ENCODE results near the gene SH3RF3.

SH3RF3 gene

DNA sequence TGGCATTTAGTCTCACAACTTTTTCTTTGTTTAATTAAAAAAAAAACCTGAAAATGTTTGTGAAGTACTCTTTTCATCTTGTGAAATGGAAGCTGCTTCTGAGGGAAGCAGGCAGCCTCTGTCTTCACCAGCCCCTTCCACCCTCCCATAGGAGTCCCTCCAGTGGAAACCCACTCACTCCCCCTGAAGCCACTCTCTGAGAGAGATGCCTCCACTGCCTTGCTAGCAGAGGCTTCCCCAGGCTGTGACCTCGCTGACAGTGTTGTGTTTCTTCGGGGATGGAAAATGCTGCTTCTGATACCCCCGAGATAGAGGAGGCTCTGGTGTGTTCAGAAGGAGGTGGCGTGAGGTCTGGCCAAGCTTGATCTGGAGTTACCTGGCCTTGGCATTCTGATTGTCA, 59.9 kb downstream of the SH3RF3 start:
- DNase-seq (ENCODE audit: extremely low read depth, low read depth) = no peak
- TF ChIP-seq, protein P1, sequence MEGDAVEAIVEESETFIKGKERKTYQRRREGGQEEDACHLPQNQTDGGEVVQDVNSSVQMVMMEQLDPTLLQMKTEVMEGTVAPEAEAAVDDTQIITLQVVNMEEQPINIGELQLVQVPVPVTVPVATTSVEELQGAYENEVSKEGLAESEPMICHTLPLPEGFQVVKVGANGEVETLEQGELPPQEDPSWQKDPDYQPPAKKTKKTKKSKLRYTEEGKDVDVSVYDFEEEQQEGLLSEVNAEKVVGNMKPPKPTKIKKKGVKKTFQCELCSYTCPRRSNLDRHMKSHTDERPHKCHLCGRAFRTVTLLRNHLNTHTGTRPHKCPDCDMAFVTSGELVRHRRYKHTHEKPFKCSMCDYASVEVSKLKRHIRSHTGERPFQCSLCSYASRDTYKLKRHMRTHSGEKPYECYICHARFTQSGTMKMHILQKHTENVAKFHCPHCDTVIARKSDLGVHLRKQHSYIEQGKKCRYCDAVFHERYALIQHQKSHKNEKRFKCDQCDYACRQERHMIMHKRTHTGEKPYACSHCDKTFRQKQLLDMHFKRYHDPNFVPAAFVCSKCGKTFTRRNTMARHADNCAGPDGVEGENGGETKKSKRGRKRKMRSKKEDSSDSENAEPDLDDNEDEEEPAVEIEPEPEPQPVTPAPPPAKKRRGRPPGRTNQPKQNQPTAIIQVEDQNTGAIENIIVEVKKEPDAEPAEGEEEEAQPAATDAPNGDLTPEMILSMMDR (IDR thresholded peaks at IDR 0.05; ENCODE audit: low read depth, low read length) = no peak

DNA sequence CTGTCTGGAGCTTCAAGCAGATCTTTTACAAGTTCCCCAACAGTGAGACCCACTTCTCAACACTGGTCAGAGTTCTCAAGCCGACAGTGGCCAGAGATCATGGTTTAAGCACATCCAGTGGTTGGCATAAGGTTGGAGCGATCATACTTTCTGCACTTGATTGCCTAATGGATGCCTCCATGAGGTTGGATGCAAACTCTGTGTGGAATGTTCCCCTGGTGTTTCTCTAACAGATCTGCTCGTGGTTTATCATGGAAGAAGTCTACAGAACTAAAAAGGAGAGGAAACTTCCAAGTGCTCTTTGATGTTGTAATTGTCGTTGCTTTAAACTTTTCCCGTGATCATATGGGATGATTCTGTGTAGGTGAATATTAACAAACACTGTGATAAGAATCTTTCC, 60.7 kb downstream of the SH3RF3 start:
- no peak for DNase-seq (ENCODE audit: extremely low read depth, low read depth)
- TF ChIP-seq, protein P1 (IDR thresholded peaks at IDR 0.05; ENCODE audit: low read depth, low read length) = no peak

DNA sequence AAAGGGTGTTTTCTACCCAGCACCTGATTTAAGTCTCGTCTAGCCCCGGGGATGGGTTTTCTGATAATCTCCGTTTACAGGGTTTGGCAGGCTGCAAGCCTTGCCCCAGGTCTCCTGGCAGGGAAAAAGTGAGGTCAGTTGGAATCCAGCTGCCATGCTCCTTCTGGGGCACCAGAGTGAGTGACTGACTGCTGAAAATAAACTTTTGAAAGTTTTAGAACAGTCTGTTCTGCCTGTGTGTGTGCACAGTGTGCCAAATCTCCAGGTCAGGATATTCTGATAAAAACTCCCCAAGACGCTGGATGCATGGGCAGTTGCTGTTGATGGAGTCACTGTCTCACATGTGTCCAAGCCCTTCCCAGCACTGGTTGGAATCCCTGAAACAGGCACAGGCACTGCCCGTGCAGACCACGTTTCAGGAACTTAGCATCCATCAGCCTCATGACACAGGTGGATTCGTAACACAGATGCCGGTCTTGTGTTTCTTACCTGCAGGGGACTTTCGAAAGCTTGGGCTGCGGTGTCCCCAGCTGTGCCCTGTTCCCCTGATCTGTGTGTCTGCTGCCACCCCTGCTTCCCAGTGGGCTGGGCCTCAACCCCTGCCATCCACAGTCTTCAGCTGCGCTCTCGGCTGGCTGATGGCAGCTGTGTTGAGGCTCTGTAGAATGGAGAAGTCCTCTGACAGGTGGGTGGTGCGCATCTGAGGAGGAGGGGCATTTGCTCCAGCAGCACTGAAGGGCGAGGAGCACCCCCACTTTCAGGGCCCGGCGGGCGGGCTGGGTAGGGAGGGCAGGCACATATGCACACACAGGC, 65.0 kb downstream of the SH3RF3 start:
- TF ChIP-seq, protein P1 (IDR thresholded peaks at IDR 0.05; ENCODE audit: low read depth, low read length) = no peak
- no peak for DNase-seq (ENCODE audit: extremely low read depth, low read depth)

DNA sequence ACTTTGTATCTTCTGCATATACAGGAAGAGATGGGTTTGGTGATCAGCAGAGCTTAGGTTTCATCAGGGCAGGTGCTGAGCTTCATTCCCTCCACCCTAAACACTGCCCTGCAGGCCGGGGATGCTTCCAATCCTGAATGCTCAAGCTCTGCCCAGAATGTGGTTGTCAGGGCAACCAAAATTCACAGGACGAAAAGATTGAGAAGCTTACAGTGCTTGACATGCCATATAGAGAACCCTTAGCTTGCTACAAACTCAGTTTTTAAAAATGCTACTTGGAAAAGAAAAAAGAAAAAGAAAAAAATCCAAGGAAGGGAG, 65.6 kb downstream of the SH3RF3 start:
- TF ChIP-seq, protein P1 (IDR thresholded peaks at IDR 0.05; ENCODE audit: low read depth, low read length) = no peak
- no peak for DNase-seq (ENCODE audit: extremely low read depth, low read depth)

DNA sequence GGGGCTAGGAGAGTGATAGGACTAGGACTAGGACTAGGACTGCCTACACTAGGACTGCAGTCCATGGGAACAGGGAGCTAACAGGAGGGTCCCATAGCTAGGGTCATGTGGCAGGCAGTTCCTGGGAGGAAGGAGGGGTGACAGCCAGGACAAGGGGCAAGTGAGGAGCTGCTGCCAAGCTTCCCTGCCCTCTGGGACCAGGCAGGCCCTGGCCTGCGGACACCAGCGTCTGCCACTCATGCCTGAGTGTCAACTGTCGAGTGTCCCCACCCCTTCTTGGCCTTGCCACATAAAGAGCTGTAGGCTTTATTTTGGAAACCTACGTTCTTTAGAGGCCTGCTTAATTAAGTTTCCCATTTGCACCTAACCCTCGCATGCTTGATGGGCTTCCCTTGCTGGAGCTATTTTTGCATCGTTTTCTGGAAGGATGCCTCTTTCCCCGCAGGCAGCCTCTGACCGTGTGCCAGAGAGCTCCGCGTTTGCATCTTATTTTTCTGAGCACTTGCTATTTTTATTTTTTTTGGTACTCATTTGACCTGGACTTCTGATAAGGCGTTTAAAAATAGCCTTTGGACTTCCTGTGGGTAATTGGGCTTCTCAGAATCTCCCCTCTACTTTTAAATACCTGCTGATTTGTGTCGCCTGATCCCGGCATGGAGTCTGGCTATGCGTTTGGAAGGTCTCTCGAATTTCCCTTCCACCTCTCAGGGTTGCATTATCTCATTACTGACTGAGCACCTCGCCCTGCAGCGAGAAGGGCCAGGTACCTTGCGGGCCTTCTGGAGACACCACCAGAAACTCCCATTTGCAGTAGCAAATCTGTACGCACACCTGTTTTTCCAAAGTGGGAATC, 66.4 kb downstream of the SH3RF3 start:
- TF ChIP-seq, protein P1 (IDR thresholded peaks at IDR 0.05; ENCODE audit: low read depth, low read length) = no peak
- DNase-seq (ENCODE audit: extremely low read depth, low read depth) = no peak

DNA sequence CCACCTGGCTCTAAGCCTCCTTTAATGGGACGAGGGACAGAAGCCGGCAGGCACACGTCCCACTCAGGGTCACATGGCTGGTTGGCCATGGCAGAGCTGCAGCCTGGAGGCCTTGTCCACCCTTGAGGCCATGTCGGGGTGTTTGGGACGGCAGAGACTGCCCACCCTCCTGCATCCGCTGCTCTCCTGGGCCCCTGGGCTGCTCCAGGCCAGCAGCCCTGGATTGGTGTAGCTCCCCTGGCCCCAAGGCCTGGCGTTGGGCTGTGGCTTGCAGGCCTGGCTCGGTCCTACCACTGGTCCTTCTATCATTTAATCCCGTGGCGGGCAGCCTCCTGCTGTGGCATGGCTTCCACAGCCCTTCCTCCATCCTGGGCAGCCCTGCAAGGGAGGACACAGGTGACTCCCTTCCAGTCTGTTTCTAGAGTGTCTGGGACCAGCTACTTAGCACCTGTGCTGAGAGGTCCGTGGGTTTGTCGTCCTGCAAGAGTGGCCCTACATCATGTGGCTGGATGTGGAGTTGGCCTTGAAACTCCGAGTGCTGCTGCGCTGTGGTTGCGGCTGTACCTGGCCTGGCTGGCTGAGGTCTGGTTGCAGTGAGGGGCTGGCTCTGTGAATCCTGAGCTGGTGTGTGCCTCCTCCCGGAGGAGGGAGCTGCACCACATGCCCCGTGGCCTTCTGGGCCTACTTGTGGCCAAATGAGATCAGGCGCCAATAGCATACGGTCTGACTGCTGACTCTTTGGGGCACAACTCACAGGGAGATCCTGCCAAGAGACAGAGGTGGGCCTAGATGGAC, 67.3 kb downstream of the SH3RF3 start:
- DNase-seq (ENCODE audit: extremely low read depth, low read depth) = no peak
- TF ChIP-seq, protein P1 (IDR thresholded peaks at IDR 0.05; ENCODE audit: low read depth, low read length) = no peak

Data from AG09319 (cell line).